ENCODE results near the gene SLC16A13. TPM values are rescaled to one million over a fixed set of nuclear protein-coding genes. Genes with fewer than 3 reads are reported as not detected.
"Not testable (repeated sequence)": the region's sequence is repeated elsewhere in the genome, so short reads cannot be mapped to it uniquely, and the experiment has no call there.

SLC16A13 gene
- total and polyA plus RNA-seq, 9 donors = 0.12 to 2.8 (median 1.2) TPM

DNA sequence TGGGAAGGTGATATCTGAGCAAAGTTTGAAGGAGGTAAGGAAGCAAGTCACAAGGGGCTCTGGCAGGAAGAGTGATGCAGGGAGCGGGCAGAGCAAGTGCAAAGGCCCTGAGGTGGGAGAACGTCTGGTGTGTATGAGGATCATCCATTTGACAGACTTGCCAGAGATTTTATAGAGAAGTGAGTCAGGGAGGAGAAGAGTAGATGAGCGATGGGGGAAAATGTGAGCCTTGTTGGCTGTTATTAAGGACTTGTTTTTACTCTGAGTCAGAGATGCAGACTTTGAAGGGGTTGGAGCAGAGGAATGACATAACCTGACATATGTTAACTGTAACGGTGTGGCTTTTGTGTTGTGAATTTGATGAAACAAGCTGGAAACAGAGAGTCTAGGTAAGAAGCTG is 47.8 kb downstream of the SLC16A13 start:
- Histone ChIP-seq H3K4me1 (ENCODE audit: insufficient read depth) (no peaks in the 10 kb centered on the region), H3K27ac (no peak overlapping the region), H3K4me3 (no peak overlapping the region), H3K9me3 (no peaks in the 10 kb centered on the region), H3K27me3 (no peaks in the 10 kb centered on the region), H3K36me3 (no peaks in the 10 kb centered on the region)
- WGBS, 3 donors = 73 to 77% (median 74%) methylated on average over 4 of the region's 4 CpGs
- TF ChIP-seq POLR2A (IDR thresholded peaks at IDR 0.05) (no peak), EP300 (IDR thresholded peaks at IDR 0.05) (no peak)
- TF ChIP-seq, protein P1, sequence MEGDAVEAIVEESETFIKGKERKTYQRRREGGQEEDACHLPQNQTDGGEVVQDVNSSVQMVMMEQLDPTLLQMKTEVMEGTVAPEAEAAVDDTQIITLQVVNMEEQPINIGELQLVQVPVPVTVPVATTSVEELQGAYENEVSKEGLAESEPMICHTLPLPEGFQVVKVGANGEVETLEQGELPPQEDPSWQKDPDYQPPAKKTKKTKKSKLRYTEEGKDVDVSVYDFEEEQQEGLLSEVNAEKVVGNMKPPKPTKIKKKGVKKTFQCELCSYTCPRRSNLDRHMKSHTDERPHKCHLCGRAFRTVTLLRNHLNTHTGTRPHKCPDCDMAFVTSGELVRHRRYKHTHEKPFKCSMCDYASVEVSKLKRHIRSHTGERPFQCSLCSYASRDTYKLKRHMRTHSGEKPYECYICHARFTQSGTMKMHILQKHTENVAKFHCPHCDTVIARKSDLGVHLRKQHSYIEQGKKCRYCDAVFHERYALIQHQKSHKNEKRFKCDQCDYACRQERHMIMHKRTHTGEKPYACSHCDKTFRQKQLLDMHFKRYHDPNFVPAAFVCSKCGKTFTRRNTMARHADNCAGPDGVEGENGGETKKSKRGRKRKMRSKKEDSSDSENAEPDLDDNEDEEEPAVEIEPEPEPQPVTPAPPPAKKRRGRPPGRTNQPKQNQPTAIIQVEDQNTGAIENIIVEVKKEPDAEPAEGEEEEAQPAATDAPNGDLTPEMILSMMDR (IDR thresholded peaks at IDR 0.05) = no peak
- no peak for DNase-seq
- intact Hi-C loops (cut with DNase I) = no loop called here

DNA sequence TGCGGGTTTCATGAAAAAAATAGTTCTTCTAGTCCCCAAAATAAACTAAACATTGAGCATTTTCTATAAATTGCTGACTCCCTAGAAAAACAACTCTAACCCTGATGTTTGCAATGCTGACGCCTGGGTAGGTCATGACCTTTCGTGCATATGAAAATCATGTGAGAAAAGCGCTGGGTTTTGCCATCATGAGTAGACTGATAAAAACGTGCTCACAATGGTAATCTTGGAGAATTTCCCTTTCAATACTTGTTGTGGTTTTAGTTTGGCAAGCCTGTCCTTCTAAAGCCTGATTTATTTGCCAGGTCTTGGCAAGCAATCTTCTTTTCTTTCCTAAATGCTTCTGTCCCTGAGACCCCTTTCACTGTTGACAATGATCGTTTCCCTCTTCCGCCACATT is 48.3 kb downstream of the SLC16A13 start:
- DNase-seq = no peak
- WGBS, 3 donors = 32 to 38% (median 37%) methylated on average over 7 of the region's 7 CpGs
- H3K9me3 ChIP-seq = no peaks in the 10 kb centered on the region

DNA sequence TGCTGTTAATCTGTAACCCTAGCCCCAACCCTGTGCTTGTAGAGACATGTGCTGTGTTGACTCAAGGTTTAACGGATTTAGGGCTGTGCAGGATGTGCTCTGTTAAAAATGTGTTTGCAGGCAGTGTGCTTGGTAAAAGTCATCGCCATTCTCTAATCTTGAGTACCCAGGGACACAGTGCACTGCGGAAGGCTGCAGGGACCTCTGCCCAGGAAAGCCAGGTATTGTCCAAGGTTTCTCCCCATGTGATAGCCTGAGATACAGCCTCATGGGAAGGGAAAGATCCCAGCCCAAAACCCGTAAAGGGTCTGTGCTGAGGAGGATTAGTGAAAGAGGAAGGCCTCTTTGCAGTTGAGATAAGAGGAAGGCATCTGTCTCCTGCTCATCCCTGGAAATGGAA is 52.6 kb downstream of the SLC16A13 start:
- H3K27ac ChIP-seq; H3K4me3 ChIP-seq; H3K9me3 ChIP-seq; H3K4me1 ChIP-seq (ENCODE audit: insufficient read depth); H3K27me3 ChIP-seq; DNase-seq; H3K36me3 ChIP-seq; intact Hi-C loops (cut with DNase I): not testable (repeated sequence)
- WGBS, 3 donors = 58 to 67% (median 63%) methylated on average over 4 of the region's 4 CpGs

More for the DNA sequence above, 48.3 kb downstream of the SLC16A13 start:
- Histone ChIP-seq H3K36me3 (no peaks in the 10 kb centered on the region), H3K4me3 (no peak overlapping the region), H3K27me3 (no peaks in the 10 kb centered on the region), H3K4me1 (ENCODE audit: insufficient read depth) (no peaks in the 10 kb centered on the region), H3K27ac (no peak overlapping the region)
- intact Hi-C loops (cut with DNase I) = no loop called here
- TF ChIP-seq EP300 (IDR thresholded peaks at IDR 0.05) = no peak
- no peak for TF ChIP-seq POLR2A (IDR thresholded peaks at IDR 0.05)
- TF ChIP-seq, protein P1 (IDR thresholded peaks at IDR 0.05) = no peak

DNA sequence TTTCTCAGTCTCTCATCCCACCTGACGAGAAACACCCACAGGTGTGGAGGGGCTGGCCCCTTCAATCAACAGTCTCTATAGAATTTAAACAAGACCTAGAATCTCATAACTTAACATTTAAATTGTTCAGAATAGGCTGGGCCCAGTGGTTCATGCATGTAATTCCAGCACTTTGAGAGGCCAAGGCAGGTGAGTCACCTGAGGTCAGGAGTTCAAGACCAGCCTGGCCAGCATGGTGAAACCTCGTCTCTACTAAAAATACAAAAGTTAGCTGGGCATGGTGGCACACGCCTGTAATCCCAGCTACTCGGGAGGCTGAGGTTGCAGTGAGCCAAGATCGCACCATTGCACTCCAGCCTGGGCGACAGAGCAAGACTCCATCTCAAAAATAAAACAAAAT is 53.8 kb downstream of the SLC16A13 start:
- intact Hi-C loops (cut with DNase I) = not testable (repeated sequence)

More for the DNA sequence above, 53.8 kb downstream of the SLC16A13 start:
- not testable (repeated sequence) for DNase-seq; H3K4me1 ChIP-seq (ENCODE audit: insufficient read depth); H3K4me3 ChIP-seq; H3K36me3 ChIP-seq; H3K27ac ChIP-seq; H3K9me3 ChIP-seq; H3K27me3 ChIP-seq
- 89 to 94% (median 90%) methylated on average over 6 of the region's 6 CpGs for WGBS, 3 donors

MicroRNAs within 50 kb of the gene (microRNA counts, 767-probe panel; counts per million panel counts)
- 4,802 counts per million, percentile 93 among the panel's probes with 10 or more counts for microRNA hsa-miR-195-5p
- microRNA hsa-miR-497-5p = 3,886 counts per million, percentile 89 among the panel's probes with 10 or more counts

Small RNAs within 50 kb of the gene (small RNA-seq; reads per million reads assigned to genes)
- not detected for gene AC120057.1

Other genes with a start within 250 kb of the SLC16A13 start
- 10 to 100 TPM in 1 of 7 donors, 1 to 10 TPM in 2, under 1 TPM in 2, not detected in 2; 0.94 to 19.3 (median 2.1) TPM for gene TEKT1, start 204.3 kb upstream of the SLC16A13 start, total RNA-seq
- under 1 TPM in 1 of 2 donors, not detected in 1; 0.06 TPM for gene TEKT1, start 204.3 kb upstream of the SLC16A13 start, polyA plus RNA-seq
- under 1 TPM in 3 of 7 donors, not detected in 4; 0.51 to 0.74 (median 0.62) TPM for gene ALOX12, start 40.0 kb upstream of the SLC16A13 start, total RNA-seq
- gene ALOX12, start 40.0 kb upstream of the SLC16A13 start, polyA plus RNA-seq = under 1 TPM in 1 of 2 donors, not detected in 1; 0.05 TPM
- gene RNASEK, start 23.4 kb upstream of the SLC16A13 start, total RNA-seq = 100 to 1,000 TPM in 6 of 7 donors, 10 to 100 TPM in 1; 80.1 to 211 (median 179) TPM
- 100 to 1,000 TPM; 192 to 295 TPM for gene RNASEK, start 23.4 kb upstream of the SLC16A13 start, polyA plus RNA-seq
- gene BCL6B, start 13.0 kb upstream of the SLC16A13 start, total RNA-seq = 10 to 100 TPM in 1 of 7 donors, 1 to 10 TPM in 4, under 1 TPM in 2; 0.46 to 13.9 (median 3.5) TPM
- 10 to 100 TPM in 1 of 2 donors, 1 to 10 TPM in 1; 6.2 to 13.7 TPM for gene BCL6B, start 13.0 kb upstream of the SLC16A13 start, polyA plus RNA-seq
- 10 to 100 TPM in 1 of 7 donors, 1 to 10 TPM in 5, not detected in 1; 1.2 to 14.4 (median 2.9) TPM for gene SLC16A11, start 8.1 kb downstream of the SLC16A13 start, total RNA-seq
- gene SLC16A11, start 8.1 kb downstream of the SLC16A13 start, polyA plus RNA-seq = 1 to 10 TPM in 1 of 2 donors, not detected in 1; 3.9 TPM
- 1 to 10 TPM in 6 of 7 donors, under 1 TPM in 1; 0.98 to 2.9 (median 2.2) TPM for gene CLEC10A, start 44.2 kb downstream of the SLC16A13 start, total RNA-seq
- gene CLEC10A, start 44.2 kb downstream of the SLC16A13 start, polyA plus RNA-seq = 1 to 10 TPM; 3.5 to 9.4 TPM
- under 1 TPM in 5 of 7 donors, not detected in 2; 0.20 to 0.72 (median 0.60) TPM for gene ASGR2, start 78.8 kb downstream of the SLC16A13 start, total RNA-seq
- gene ASGR2, start 78.8 kb downstream of the SLC16A13 start, polyA plus RNA-seq = under 1 TPM; 0.24 to 0.37 TPM
- gene ASGR1, start 143.4 kb downstream of the SLC16A13 start, total RNA-seq = 1 to 10 TPM in 4 of 7 donors, under 1 TPM in 3; 0.63 to 3.3 (median 1.0) TPM
- 1 to 10 TPM in 1 of 2 donors, under 1 TPM in 1; 0.20 to 1.3 TPM for gene ASGR1, start 143.4 kb downstream of the SLC16A13 start, polyA plus RNA-seq
- 10 to 100 TPM; 11.0 to 67.7 (median 34.5) TPM for gene DLG4, start 183.8 kb downstream of the SLC16A13 start, total RNA-seq
- gene DLG4, start 183.8 kb downstream of the SLC16A13 start, polyA plus RNA-seq = 10 to 100 TPM; 25.1 to 27.8 TPM
- 100 to 1,000 TPM; 303 to 638 (median 374) TPM for gene ACADVL, start 183.9 kb downstream of the SLC16A13 start, total RNA-seq
- gene ACADVL, start 183.9 kb downstream of the SLC16A13 start, polyA plus RNA-seq = 100 to 1,000 TPM; 277 to 381 TPM
- 10 to 100 TPM; 36.9 to 80.6 (median 61.3) TPM for gene DVL2, start 198.5 kb downstream of the SLC16A13 start, total RNA-seq
- gene DVL2, start 198.5 kb downstream of the SLC16A13 start, polyA plus RNA-seq = 10 to 100 TPM in 1 of 2 donors, 1 to 10 TPM in 1; 8.2 to 49.0 TPM
- 10 to 100 TPM; 19.4 to 57.7 (median 41.0) TPM for gene PHF23, start 203.4 kb downstream of the SLC16A13 start, total RNA-seq
- gene PHF23, start 203.4 kb downstream of the SLC16A13 start, polyA plus RNA-seq = 10 to 100 TPM; 23.3 to 42.5 TPM
- gene GABARAP, start 206.4 kb downstream of the SLC16A13 start, total RNA-seq = 1,000 to 10,000 TPM in 1 of 7 donors, 100 to 1,000 TPM in 6; 526 to 1,303 (median 619) TPM
- 1,000 to 10,000 TPM in 1 of 2 donors, 100 to 1,000 TPM in 1; 763 to 1,518 TPM for gene GABARAP, start 206.4 kb downstream of the SLC16A13 start, polyA plus RNA-seq
- gene CTDNEP1, start 215.7 kb downstream of the SLC16A13 start, total RNA-seq = 100 to 1,000 TPM in 5 of 7 donors, 10 to 100 TPM in 2; 42.3 to 136 (median 123) TPM
- 100 to 1,000 TPM in 1 of 2 donors, 10 to 100 TPM in 1; 82.5 to 256 TPM for gene CTDNEP1, start 215.7 kb downstream of the SLC16A13 start, polyA plus RNA-seq
- gene ELP5, start 216.2 kb downstream of the SLC16A13 start, total RNA-seq = 10 to 100 TPM; 18.7 to 55.7 (median 40.6) TPM
- 10 to 100 TPM; 35.1 to 56.0 TPM for gene ELP5, start 216.2 kb downstream of the SLC16A13 start, polyA plus RNA-seq
- gene CLDN7, start 226.5 kb downstream of the SLC16A13 start, total RNA-seq = 100 to 1,000 TPM in 1 of 7 donors, 1 to 10 TPM in 4, under 1 TPM in 1, not detected in 1; 0.53 to 102 (median 6.3) TPM
- 1 to 10 TPM in 1 of 2 donors, under 1 TPM in 1; 0.27 to 1.1 TPM for gene CLDN7, start 226.5 kb downstream of the SLC16A13 start, polyA plus RNA-seq
- gene SLC2A4, start 245.7 kb downstream of the SLC16A13 start, total RNA-seq = 1 to 10 TPM in 6 of 7 donors, under 1 TPM in 1; 0.83 to 9.8 (median 2.3) TPM
- gene SLC2A4, start 245.7 kb downstream of the SLC16A13 start, polyA plus RNA-seq = 1 to 10 TPM; 3.4 to 4.1 TPM

Data from ovary (tissue), 9 donors.